Endothelial cell of umbilical vein (primary cell): ENCODE results near the gene RELL1. TPM values are rescaled to one million over a fixed set of nuclear protein-coding genes. Genes with fewer than 3 reads are reported as not detected.

Experiments used
- BruUV-seq: library from RNA; stranded (reverse); fragments of 400-500 nt; replicated peaks from 2 replicates; lab custom pipeline; 2021; lab: Mats Ljungman, UMichigan
- CTCF ChIA-PET: fragments of 300-600, 350-600 bp; sonication (Branson Sonifier 250); formaldehyde crosslinking; loops from one replicate; lab custom pipeline; 2021; ENCODE audit warnings: antibody characterized with exemption, inconsistent platforms; lab: Charles Lee
- POLR2A ChIA-PET: fragments of 300-600, 350-600 bp; sonication (Branson Sonifier 250); formaldehyde crosslinking; loops from one replicate; lab custom pipeline; 2021; ENCODE audit warnings: antibody characterized with exemption, inconsistent platforms; lab: Charles Lee
- DNase-seq: peaks from one replicate; pipeline ENCODE4 v3.0.0-alpha.2; 2011; ENCODE audit warnings: low read depth, low spot score
- FAIRE-seq: peaks from 2 replicates; lab custom pipeline; 2011; peaks lifted over from hg19 to GRCh38; lab: Jason Lieb, UNC
- H2AFZ ChIP-seq: 2 replicates; pipeline ENCODE4 v1.6.0; 2012; ENCODE audit warnings: low read depth, low read length, control low read depth, inconsistent platforms
- H3K27ac ChIP-seq: 2 replicates; pipeline ENCODE4 v1.5.1; 2011; ENCODE audit warnings: low read depth, mild to moderate bottlenecking, control low read depth, low read length, moderate library complexity; ENCODE audit not compliant: insufficient read depth
- H3K27me3 ChIP-seq, 2 experiments: 2 replicates each; pipeline versions ENCODE4 v1.6.0 to v1.6.1; 2011; ENCODE audit warnings: low read length in 2 of 2, mixed read lengths in 1 of 2; ENCODE audit not compliant: control insufficient read depth in 2 of 2, insufficient read depth in 2 of 2
- H3K36me3 ChIP-seq, 2 experiments: 2 replicates in 1 of 2; 3 replicates in 1 of 2; pipeline ENCODE4 v1.5.1; 2011; ENCODE audit warnings: low read length in 2 of 2, mild to moderate bottlenecking in 1 of 2, moderate library complexity in 1 of 2; ENCODE audit not compliant: control insufficient read depth in 2 of 2, insufficient read depth in 2 of 2; ENCODE audit errors: extremely low read depth in 1 of 2
- H3K4me1 ChIP-seq: 3 replicates; pipeline ENCODE4 v1.5.1; 2011; ENCODE audit warnings: mild to moderate bottlenecking, low read length; ENCODE audit not compliant: control insufficient read depth, insufficient read depth; ENCODE audit errors: extremely low read depth
- H3K4me2 ChIP-seq: 2 replicates; pipeline ENCODE4 v1.6.1; 2011; ENCODE audit warnings: low read length, control low read depth, mixed read lengths; ENCODE audit not compliant: insufficient read depth
- H3K4me3 ChIP-seq, 3 experiments: fragments of 200-600 bp in 1 of 3; sonication (generic), shearing (Covaris generic) in 1 of 3; replicated peaks in 1 of 3; 2 replicates each; pipeline ENCODE4 v1.5.1; 2011 to 2016; ENCODE audit warnings: control low read depth in 3 of 3, low read length in 3 of 3, mild to moderate bottlenecking in 2 of 3, inconsistent platforms in 1 of 3, low read depth in 1 of 3, moderate library complexity in 1 of 3; ENCODE audit not compliant: insufficient read depth in 1 of 3
- H3K79me2 ChIP-seq: 2 replicates; pipeline ENCODE4 v1.6.0; 2012; ENCODE audit warnings: low read length, inconsistent platforms; ENCODE audit not compliant: control insufficient read depth, insufficient read depth
- H3K9ac ChIP-seq: replicated peaks from 2 replicates; pipeline ENCODE3; 2011; ENCODE audit warnings: low read length, control low read depth; ENCODE audit not compliant: insufficient read depth; ENCODE audit errors: extremely low read depth
- H3K9me1 ChIP-seq: replicated peaks from 3 replicates; pipeline ENCODE4 v1.6.0; 2011; ENCODE audit warnings: mild to moderate bottlenecking, low read length; ENCODE audit not compliant: control insufficient read depth, insufficient read depth; ENCODE audit errors: extremely low read depth
- H3K9me3 ChIP-seq: replicated peaks from 2 replicates; pipeline ENCODE4 v1.5.1; 2012; ENCODE audit warnings: low read length, inconsistent platforms; ENCODE audit not compliant: control insufficient read depth, insufficient read depth
- H4K20me1 ChIP-seq: replicated peaks from 2 replicates; pipeline ENCODE3; 2011; ENCODE audit warnings: mild to moderate bottlenecking, low read length; ENCODE audit not compliant: control insufficient read depth, insufficient read depth; ENCODE audit errors: extremely low read depth
- CTCF ChIP-seq, 2 donors: IDR thresholded peaks; 1 replicate in 1 of 2; 2 replicates in 1 of 2; pipeline ENCODE4 v1.5.1; 2011; ENCODE audit warnings: low read length in 2 of 2, mild to moderate bottlenecking in 2 of 2, moderate library complexity in 2 of 2, control low read depth in 1 of 2, inconsistent platforms in 1 of 2, low read depth in 1 of 2; ENCODE audit not compliant: insufficient read depth in 1 of 2; ENCODE audit errors: extremely low read depth in 1 of 2
- EZH2 ChIP-seq: IDR thresholded peaks from 2 replicates; pipeline ENCODE4 v1.6.1; 2012; ENCODE audit warnings: borderline replicate concordance, low read depth, mild to moderate bottlenecking, moderate library complexity, low read length, inconsistent platforms; ENCODE audit not compliant: severe bottlenecking
- FOS ChIP-seq: IDR thresholded peaks from 2 replicates; pipeline ENCODE4 v1.6.1; 2011; ENCODE audit warnings: mild to moderate bottlenecking, low read length, moderate library complexity, borderline replicate concordance; ENCODE audit not compliant: insufficient read depth
- JUN ChIP-seq: IDR thresholded peaks from 2 replicates; pipeline ENCODE4 v1.6.1; 2011; ENCODE audit warnings: borderline replicate concordance, low read depth; ENCODE audit not compliant: insufficient read length, insufficient read depth
- MAX ChIP-seq: IDR thresholded peaks from 2 replicates; pipeline ENCODE4 v1.6.1; 2011; ENCODE audit not compliant: insufficient read depth, insufficient read length
- MYC ChIP-seq: IDR thresholded peaks from one replicate; pipeline ENCODE4 v1.6.1; 2011; ENCODE audit warnings: mild to moderate bottlenecking, low read depth, low read length
- POLR2AphosphoS5 ChIP-seq: IDR thresholded peaks from 2 replicates; pipeline ENCODE4 v1.6.1; 2012; ENCODE audit warnings: low read depth, mild to moderate bottlenecking, control low read depth, low read length, moderate library complexity; ENCODE audit not compliant: insufficient read depth
- dilution Hi-C: fragments of 300-500 bp; cut with MboI; formaldehyde crosslinking; loops from one replicate; pipeline ENCODE4 v1.15.0; 2019; ENCODE audit warnings: low sequenced_read_pairs; ENCODE audit not compliant: extremely low pct_ligation_motif_present
- intact Hi-C: fragments of 100-400 bp; cut with micrococcal nuclease; formaldehyde crosslinking; loops from one replicate; pipeline ENCODE4 v1.10.0; 2022
- polyA plus RNA-seq, 4 experiments: library from polyadenylated mRNA; depleted of rRNA in 3 of 4; stranded (reverse) in 3 of 4; unstranded in 1 of 4; fragments of >200 nt; gene quantifications; 2 replicates each; pipeline versions ENCODE4 v1.2.1 to v1.2.3, GENCODE V29; 2011 to 2012; ENCODE audit warnings: missing spikeins in 1 of 4
- total RNA-seq: library from RNA; stranded (reverse); gene quantifications from 2 replicates; pipeline ENCODE4 v1.2.3, GENCODE V29; 2021

Gene RELL1
- total and polyA plus RNA-seq, 2 donors (not counting 3 experiments of a cell fraction or from before 2014, with no cell fraction given) = 20.8 to 91.7 TPM

DNA sequence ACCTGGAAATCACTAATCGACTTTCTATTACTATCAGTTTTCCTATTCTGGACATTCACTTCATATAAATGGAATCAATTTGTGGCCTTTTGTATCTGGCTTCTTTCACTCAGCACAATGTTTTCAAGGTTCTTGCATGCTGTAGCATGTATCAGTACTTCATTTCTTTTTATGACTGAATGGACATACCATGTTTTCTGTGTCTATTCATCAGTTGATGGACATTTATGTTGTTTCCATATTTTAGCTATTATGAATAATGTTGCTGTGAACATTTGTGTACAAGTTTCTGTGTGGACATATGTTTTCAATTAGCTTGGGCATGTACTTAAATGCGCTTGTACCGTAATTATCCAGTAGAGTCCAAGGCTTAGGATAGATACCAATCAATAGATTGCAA, 19.9 kb upstream of the RELL1 start:
- Histone ChIP-seq H3K9ac (no peak overlapping the region), H3K79me2 (no peaks in the 10 kb centered on the region), H3K27ac (no peak overlapping the region), H3K4me1 (no peaks in the 10 kb centered on the region), H3K4me3 (no peak overlapping the region), H2AFZ (no peak overlapping the region), H4K20me1 (no peaks in the 10 kb centered on the region), H3K36me3 (no peaks in the 10 kb centered on the region), H3K9me3 (no peaks in the 10 kb centered on the region), H3K27me3 (peaks cover 3 to 5% of the 10 kb centered on the region in 2 experiments), H3K9me1 (no peaks in the 10 kb centered on the region), H3K4me2 (no peak overlapping the region)
- DNase-seq = no peak
- intact Hi-C loops (no loop called here), dilution Hi-C loops (no loop called here)
- ChIA-PET CTCF (no interaction called here), POLR2A (no interaction called here)
- no peak for FAIRE-seq
- no peak for TF ChIP-seq JUN
- TF ChIP-seq CTCF (IDR thresholded peaks at IDR 0.05; ENCODE audit: extremely low read depth in 1 of 2, insufficient read depth in 1 of 2, low read depth in 1 of 2, low read length in 2 of 2) = no peak
- TF ChIP-seq FOS = no peak
- no peak for TF ChIP-seq MAX
- TF ChIP-seq MYC = no peak
- TF ChIP-seq POLR2AphosphoS5 = no peak
- no peak for TF ChIP-seq EZH2
- no TSS peak for BruUV-seq
